HG03521 (cell line): ENCODE data around the gene PFKFB3.
"Not testable (repeated sequence)": the region's sequence is repeated elsewhere in the genome, so short reads cannot be mapped to it uniquely, and the experiment has no call there.

Source experiments
- ATAC-seq: cut with Tn5 transposase; IDR thresholded peaks from one replicate; pipeline ENCODE4 v1.9.1; 2021; ENCODE audit warnings: mild to moderate bottlenecking, moderate library complexity; ENCODE audit not compliant: unreplicated experiment

The PFKFB3 gene

GRCh38 chr10:6202684-6203330 is at the start of gene PFKFB3:
Gene PFKFB3, plus strand, starts transcription at chr10:6202932. Its CDS starts 329 bp downstream, at chr10:6203261.
- peak; percentile 66 for ATAC-seq

- ATAC-seq: no peak
These were observed 48.9 kb upstream of the PFKFB3 start for GRCh38 chr10:6153845-6154244.

- ATAC-seq: no peak
These were observed 48.2 kb upstream of the PFKFB3 start for GRCh38 chr10:6154566-6154965.

GRCh38 chr10:6158276-6158675 is 44.5 kb upstream of the PFKFB3 start:
- ATAC-seq: no peak

- no peak for ATAC-seq
These were observed 40.8 kb upstream of the PFKFB3 start for GRCh38 chr10:6161921-6162320.

GRCh38 chr10:6162589-6163356 is 40.0 kb upstream of the PFKFB3 start:
- ATAC-seq: no peak

- peak; percentile 96 for ATAC-seq
These were observed 39.1 kb upstream of the PFKFB3 start for GRCh38 chr10:6163364-6164270.

- ATAC-seq: no peak
These were observed 38.2 kb upstream of the PFKFB3 start for GRCh38 chr10:6164271-6165095.

GRCh38 chr10:6165221-6165725 is 37.5 kb upstream of the PFKFB3 start:
- ATAC-seq: no peak

- not testable (repeated sequence) for ATAC-seq
These were observed 36.8 kb upstream of the PFKFB3 start for GRCh38 chr10:6165933-6166332.

GRCh38 chr10:6167456-6167855 is 35.3 kb upstream of the PFKFB3 start:
- no peak for ATAC-seq

GRCh38 chr10:6168084-6168483 is 34.6 kb upstream of the PFKFB3 start:
- no peak for ATAC-seq

GRCh38 chr10:6170638-6171037 is 32.1 kb upstream of the PFKFB3 start:
- no peak for ATAC-seq

- no peak for ATAC-seq
These were observed 30.6 kb upstream of the PFKFB3 start for GRCh38 chr10:6171881-6172695.

GRCh38 chr10:6173203-6173602 is 29.5 kb upstream of the PFKFB3 start:
- ATAC-seq: no peak

- no peak for ATAC-seq
These were observed 28.4 kb upstream of the PFKFB3 start for GRCh38 chr10:6174201-6174874.

GRCh38 chr10:6175329-6176055 is 27.2 kb upstream of the PFKFB3 start:
- ATAC-seq: no peak

GRCh38 chr10:6176691-6177231 is 26.0 kb upstream of the PFKFB3 start:
- no peak for ATAC-seq
